ENCODE measurements around the gene COPB2. TPM values are rescaled to one million over a fixed set of nuclear protein-coding genes. Genes with fewer than 3 reads are reported as not detected.

The COPB2 gene
- total RNA-seq, 2 donors from 2014 or later = 128 to 143 TPM

DNA sequence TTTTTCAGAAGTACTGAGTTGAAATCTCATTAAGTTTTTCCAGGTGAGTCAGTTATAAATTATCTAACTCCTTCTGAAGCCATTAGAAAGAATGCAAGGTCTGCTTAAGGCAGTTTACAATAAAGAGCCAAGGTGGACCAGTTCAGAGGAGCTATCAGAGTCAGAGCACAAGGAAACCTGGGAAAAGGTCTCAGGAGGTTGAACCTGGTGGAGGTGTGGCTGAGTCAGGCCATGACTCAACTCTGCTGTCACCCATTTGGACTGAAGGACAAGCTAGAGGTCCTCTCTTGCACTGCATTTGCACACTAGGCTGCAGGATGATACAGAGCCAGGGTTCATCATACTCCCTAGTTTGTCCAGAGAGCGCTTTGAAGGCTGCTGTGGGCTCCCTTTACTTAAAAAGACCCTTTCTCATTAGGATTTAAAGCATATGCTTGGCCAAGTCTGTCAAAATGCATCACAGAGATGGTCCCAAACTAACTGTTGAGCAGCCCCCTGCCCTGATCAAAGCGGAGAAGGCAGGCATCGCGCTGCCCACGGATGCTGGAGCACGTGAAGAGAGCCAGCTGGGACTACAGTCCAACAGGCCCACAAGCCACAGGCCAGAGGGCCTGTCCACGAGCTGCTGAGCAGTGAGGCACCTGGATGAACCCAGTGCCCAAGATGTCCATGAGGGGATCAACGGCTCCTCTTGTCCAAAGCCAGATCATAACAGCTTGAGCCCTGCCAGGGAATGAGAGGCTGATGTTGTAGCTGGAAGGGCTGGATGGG, 71.6 kb downstream of the COPB2 start:
- no peak for DNase-seq
- no peak for ATAC-seq
- intact Hi-C loops (cut with DNase I, micrococcal nuclease) = no loop called here

DNA sequence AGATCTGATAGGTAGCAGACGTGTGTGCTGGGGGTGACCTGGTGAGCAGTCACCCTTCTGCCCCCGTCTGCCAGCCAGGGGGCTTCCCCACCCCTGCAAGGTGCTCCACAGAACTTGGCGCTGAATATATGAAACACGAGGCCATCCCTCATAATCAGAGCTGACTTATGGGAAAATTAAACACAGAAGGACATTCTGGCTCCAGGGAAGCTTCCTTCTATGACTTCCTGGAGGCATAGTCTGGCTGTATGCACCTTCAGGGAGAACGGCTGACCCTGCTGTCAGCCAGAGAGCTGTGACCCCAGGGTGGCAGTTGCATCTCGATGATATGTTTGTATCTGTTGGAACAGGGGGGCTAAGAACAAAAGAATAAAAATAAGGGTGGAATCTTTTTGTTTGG, 72.2 kb downstream of the COPB2 start:
- ATAC-seq = no peak
- intact Hi-C loops (cut with DNase I, micrococcal nuclease) = no loop called here
- DNase-seq = no peak

GRCh38 chr3:139313921-139314320, 75.5 kb downstream of the COPB2 start:
- ATAC-seq (no peak), DNase-seq (no peak)
- intact Hi-C loops (cut with DNase I, micrococcal nuclease) = no loop called here

- DNase-seq (no peak), ATAC-seq (no peak)
- intact Hi-C loops (cut with DNase I, micrococcal nuclease) = no loop called here
Observed at GRCh38 chr3:139312959-139313358, 76.5 kb downstream of the COPB2 start.

DNA sequence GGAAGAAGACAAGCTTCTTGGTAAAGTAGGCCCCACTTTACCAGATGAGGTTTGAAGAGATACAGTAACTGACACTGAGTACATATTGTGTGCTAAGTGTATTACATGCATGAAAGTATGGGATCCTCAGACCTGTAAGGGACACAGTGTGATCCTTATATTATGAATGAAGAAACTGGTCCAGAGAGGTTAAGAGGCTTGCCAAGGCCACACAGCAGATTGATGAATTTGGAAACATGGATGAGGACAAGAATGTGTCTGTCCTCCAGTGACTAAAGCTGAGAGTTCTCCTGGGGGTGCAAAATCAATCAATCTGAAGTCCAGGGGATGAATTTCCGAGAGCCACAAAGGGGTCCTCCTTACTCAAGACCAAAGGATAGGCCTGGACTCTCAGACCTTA, 77.0 kb downstream of the COPB2 start:
- no peak for DNase-seq
- intact Hi-C loops (cut with DNase I, micrococcal nuclease) = no loop called here
- no peak for ATAC-seq

DNA sequence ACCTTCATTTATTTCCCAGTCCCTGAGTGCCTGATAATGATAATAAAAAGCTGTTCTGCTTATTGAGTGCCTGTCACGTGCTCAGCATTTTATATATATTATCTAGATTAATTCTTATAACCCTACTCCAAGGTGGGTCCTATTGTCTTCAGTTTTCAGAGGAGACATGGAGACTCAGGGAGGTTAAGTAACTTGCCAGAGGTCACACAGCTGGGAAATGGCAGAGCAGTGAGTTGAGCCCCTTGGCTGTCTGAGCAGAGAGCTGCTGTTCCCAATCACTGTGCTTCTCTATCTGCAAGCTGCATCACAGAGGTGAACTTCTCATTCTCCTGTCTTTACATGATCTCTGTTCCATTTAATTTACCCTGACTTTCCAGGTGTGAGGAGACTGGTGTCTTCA, 77.9 kb downstream of the COPB2 start:
- no peak for DNase-seq
- intact Hi-C loops (cut with DNase I, micrococcal nuclease) = no loop called here
- ATAC-seq = no peak

- DNase-seq (no peak), ATAC-seq (no peak)
- intact Hi-C loops (cut with DNase I, micrococcal nuclease) = no loop called here
Observed at GRCh38 chr3:139310474-139310933, 78.9 kb downstream of the COPB2 start.

DNA sequence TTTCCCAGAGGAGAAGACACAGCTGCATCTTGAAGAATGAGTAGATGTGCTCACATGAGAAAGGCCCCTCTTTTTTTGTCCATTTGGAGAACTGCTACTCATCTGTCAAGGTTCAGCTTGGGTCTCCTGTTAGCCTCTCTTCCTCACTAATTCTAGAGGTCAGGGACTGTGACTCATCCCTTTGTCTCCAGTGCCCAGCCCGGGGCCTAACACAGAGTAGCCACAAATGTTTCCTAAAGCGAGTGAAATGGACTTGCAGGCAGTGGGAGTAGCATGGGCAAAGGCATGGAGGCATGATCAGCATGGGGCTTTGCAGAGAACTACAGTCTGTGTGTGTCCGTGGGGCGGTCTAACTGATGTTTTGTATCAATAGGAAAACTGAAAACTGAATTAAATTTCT, 79.6 kb downstream of the COPB2 start:
- no peak for ATAC-seq
- DNase-seq = no peak
- intact Hi-C loops (cut with DNase I, micrococcal nuclease) = no loop called here

GRCh38 chr3:139309061-139309591, 80.3 kb downstream of the COPB2 start:
- no peak for ATAC-seq
- DNase-seq = no peak
- intact Hi-C loops (cut with DNase I, micrococcal nuclease) = no loop called here

DNA sequence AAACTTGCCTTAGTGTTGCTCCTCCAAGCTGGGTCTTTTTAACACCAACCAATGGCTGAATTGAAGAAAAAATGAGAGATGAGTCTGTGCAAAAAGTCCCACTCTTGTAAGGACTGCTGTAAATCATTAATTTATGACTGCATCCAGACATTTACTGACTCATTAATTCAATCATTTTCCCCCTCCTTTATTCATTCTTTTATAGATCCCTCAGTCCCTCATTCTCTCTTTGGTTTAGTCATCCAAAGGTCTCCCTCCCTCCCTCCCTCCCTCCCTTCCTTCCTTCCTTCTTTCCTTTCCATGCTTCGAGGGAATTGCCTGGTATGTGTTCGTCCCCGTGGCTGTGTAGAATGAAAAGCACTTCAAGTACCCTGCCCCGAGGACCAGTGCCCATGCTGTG, 80.9 kb downstream of the COPB2 start:
- intact Hi-C loops (cut with DNase I, micrococcal nuclease) = no loop called here
- no peak for ATAC-seq

GRCh38 chr3:139307601-139308555, 81.6 kb downstream of the COPB2 start:
- intact Hi-C loops (cut with DNase I, micrococcal nuclease) = no loop called here
- ATAC-seq (no peak), DNase-seq (no peak)

More for the DNA sequence above, 80.9 kb downstream of the COPB2 start:
- no peak for DNase-seq

Other genes with a start within 250 kb of the COPB2 start
- gene MRPS22, start 45.6 kb downstream of the COPB2 start, total RNA-seq = 10 to 100 TPM; 48.3 to 48.7 TPM
- 1 to 10 TPM in 1 of 2 donors, under 1 TPM in 1; 0.67 to 1.3 TPM for gene RBP2, start 86.9 kb upstream of the COPB2 start, total RNA-seq
- gene RBP1, start 150.1 kb upstream of the COPB2 start, total RNA-seq = 1 to 10 TPM; 2.4 to 6.5 TPM

All from left colon (tissue), 2 donors.